Activated CD4-positive, alpha-beta T cell treated with anti-CD3 and anti-CD28 coated beads, Interleukin-2, amount 50 U/mL, for 48 hours (primary cell): ENCODE results near the gene NPIPB8.
"Not testable (repeated sequence)": the region's sequence is repeated elsewhere in the genome, so short reads cannot be mapped to it uniquely, and the experiment has no call there.

Experiments used
- DNase-seq, 2 experiments: peaks; one replicate each; pipeline ENCODE4 v3.0.0-alpha.2; 2020

The NPIPB8 gene

GRCh38 chr16:28607116-28607623, 30.7 kb upstream of the NPIPB8 start:
- DNase-seq, result no peak

GRCh38 chr16:28607681-28608495, 30.0 kb upstream of the NPIPB8 start:
- not testable (repeated sequence) for DNase-seq

- DNase-seq, result not testable (repeated sequence)
These were observed 29.4 kb upstream of the NPIPB8 start for GRCh38 chr16:28608496-28608808.

GRCh38 chr16:28608867-28609596, 28.8 kb upstream of the NPIPB8 start:
- DNase-seq, result not testable (repeated sequence)

- no peak for DNase-seq
These were observed 28.0 kb upstream of the NPIPB8 start, which contains the start of gene SULT1A1 for GRCh38 chr16:28609631-28610594. Gene SULT1A1 (minus strand): TSS chr16:28610044. CDS start chr16:28608855, 1,189 bp downstream.

- no peak for DNase-seq
These were observed 27.2 kb upstream of the NPIPB8 start for GRCh38 chr16:28610595-28611191.

- not testable (repeated sequence) for DNase-seq
These were observed 25.2 kb upstream of the NPIPB8 start for GRCh38 chr16:28612359-28613280.

GRCh38 chr16:28613912-28614311, 24.0 kb upstream of the NPIPB8 start:
- DNase-seq, result not testable (repeated sequence)

GRCh38 chr16:28614561-28614960, 23.3 kb upstream of the NPIPB8 start:
- DNase-seq, result not testable (repeated sequence)

GRCh38 chr16:28615486-28616223, 22.2 kb upstream of the NPIPB8 start:
- DNase-seq, result peak; percentile 18 to 35

GRCh38 chr16:28616224-28616577, 21.7 kb upstream of the NPIPB8 start:
- DNase-seq, result not testable (repeated sequence)

GRCh38 chr16:28616636-28617035, 21.2 kb upstream of the NPIPB8 start:
- DNase-seq, result no peak

- DNase-seq, result no peak
These were observed 20.0 kb upstream of the NPIPB8 start for GRCh38 chr16:28617874-28618273.

- DNase-seq, result not testable (repeated sequence)
These were observed 17.5 kb upstream of the NPIPB8 start for GRCh38 chr16:28620316-28620715.

GRCh38 chr16:28621481-28622155, 16.2 kb upstream of the NPIPB8 start:
- DNase-seq, result no peak

- DNase-seq, result peak; percentile 18 to 30
These were observed 15.2 kb upstream of the NPIPB8 start for GRCh38 chr16:28622532-28623171.

GRCh38 chr16:28623172-28623711, 14.6 kb upstream of the NPIPB8 start:
- peak; percentile 68 to 75 for DNase-seq

GRCh38 chr16:28630905-28631304, 7.0 kb upstream of the NPIPB8 start:
- DNase-seq, result not testable (repeated sequence)
